HG03064 (cell line): ENCODE measurements around the gene MSRB3.
"Not testable (repeated sequence)": the region's sequence is repeated elsewhere in the genome, so short reads cannot be mapped to it uniquely, and the experiment has no call there.

Experiments
- ATAC-seq: cut with Tn5 transposase; IDR thresholded peaks from one replicate; pipeline ENCODE4 v1.9.1; 2021; ENCODE audit warnings: low read depth; ENCODE audit not compliant: unreplicated experiment

MSRB3 gene

DNA sequence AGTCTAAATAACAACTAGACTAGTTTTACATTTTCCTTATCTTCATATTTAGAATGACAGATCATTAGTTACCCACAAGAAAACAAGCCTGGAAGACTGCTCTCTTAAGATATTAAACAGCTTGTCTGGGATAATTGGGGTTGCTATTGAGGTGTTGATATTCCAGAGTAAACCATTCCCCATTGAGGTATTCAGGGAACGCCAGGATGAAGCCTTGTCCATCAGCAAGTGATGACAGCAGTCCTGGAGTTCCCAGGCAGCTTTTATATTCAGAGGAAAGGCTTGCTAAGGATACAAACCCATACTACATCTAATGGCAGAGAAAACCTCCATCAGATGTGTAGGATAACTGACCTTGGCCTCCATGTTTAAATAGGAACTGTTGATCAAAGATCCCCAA is 168.4 kb downstream of the MSRB3 start:
- no peak for ATAC-seq

DNA sequence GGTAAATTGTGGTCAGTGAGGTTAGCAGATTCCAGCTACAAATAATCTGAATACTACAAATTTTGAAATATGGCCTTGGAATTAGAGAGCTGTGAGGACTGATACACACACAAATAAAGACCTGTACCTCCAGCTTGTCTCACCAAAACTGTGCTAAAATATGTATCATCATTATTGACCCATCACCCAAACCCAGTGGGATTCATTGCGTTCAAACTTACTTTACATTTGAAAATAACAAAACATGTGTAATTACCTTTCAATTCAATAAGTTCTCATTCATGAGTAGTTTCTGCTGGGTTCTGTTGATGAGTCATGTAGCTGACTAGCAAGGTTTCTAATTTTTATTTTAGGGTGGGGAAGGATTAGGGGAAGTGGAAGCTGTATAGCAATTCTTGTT is 170.9 kb downstream of the MSRB3 start:
- no peak for ATAC-seq

DNA sequence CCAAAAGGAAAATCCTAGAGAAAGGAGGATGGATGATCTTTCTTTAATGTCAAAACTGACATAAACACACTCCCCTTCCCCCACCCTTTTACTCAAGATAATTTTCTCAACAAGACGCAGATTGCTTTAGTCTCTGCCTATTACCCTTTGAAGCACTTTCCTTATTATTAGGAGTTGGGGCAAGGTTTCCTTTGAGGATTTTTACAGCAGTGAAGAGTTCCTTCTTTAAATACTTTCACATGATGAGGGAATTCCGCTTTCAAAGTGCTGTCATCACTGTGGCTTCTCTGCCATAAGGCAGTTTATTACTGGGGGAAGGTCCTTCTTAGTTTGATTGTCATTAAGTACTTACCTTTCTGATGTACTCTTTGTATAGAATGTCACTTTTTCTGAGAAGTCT is 172.1 kb downstream of the MSRB3 start:
- ATAC-seq: no peak

DNA sequence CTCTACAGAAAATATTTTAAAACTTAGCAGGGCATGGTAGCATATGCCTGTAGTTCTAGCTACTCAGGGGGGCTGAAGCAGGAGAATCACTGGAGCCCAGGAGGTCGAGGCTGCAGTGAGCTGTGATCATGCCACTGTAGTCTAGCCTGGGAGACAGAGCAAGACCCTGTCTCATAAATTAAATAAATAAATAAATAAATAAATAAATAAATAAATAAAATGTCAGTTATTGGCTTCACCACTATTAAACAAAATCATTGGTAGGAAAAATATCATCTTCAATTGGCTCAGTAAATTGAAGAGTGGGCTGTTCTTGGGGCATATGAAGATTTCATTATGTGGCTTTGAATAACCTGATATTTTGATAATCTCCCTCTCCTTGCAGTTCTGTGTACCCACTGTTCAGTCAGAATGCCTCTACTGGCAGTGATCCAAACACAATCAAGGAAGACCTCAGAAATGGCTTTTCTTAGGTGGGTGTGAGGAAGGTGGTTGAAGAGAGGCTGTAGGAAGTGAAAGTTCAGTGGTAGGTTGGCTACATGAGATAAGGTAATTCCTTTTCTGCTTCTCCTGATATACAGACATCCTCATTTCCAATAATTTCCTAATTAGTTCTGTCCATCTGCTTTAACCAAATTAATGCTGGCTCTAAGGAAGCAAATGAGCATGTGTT is 175.8 kb downstream of the MSRB3 start:
- no peak for ATAC-seq

DNA sequence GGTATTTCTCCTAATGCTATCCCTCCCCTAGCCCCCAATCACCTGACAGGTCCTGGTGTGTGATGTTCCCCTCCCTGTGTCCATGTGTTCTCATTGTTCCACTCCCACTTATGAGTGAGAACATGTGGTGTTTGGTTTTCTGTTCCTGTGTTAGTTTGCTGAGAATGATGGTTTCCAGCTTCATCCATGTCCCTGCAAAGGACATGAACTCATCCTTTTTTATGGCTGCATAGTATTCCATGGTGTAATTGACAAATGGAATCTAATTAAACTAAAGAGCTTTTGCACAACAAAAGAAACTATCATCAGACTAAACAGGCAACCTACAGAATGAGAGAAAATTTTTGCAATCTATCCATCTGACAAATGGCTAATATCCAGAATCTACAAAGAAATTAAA is 178.9 kb downstream of the MSRB3 start:
- not testable (repeated sequence) for ATAC-seq

DNA sequence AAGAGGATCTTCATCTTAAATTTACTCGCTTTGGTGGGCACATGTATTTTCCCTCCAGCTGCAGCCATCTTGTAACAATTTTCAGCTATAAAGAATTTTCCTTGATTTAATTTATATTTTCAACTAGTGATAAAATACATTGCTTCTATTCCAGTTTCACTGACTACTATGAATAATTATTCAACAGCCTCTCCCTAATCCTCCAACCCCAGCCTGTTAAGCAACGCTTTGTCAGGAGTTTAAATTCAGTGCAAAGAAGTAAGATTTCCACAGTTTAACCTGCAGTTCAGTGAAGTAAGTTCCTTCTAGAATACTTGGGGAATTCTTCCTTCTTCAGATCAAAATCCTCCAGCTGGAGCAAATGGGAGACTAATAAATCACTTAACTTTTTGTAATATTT is 180.2 kb downstream of the MSRB3 start:
- no peak for ATAC-seq

DNA sequence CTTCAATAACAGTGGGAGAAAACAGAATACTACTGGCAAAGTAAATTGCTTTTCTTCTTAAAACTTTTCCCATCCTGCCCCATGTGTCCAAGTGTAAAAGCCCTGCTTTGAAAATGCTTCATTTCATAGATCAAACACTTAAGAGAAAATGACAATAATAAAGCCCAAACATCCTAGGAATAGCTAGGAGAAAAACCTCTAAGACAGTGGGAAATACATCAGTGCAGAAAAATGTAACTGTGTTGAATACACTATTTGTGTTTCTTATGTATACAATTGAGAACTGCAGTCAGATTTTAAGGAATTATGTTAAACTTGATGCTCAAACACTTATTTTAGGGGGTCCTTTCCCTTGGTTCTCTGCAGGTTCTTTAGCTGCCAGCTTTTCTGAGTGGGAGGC is 181.1 kb downstream of the MSRB3 start:
- ATAC-seq: no peak

DNA sequence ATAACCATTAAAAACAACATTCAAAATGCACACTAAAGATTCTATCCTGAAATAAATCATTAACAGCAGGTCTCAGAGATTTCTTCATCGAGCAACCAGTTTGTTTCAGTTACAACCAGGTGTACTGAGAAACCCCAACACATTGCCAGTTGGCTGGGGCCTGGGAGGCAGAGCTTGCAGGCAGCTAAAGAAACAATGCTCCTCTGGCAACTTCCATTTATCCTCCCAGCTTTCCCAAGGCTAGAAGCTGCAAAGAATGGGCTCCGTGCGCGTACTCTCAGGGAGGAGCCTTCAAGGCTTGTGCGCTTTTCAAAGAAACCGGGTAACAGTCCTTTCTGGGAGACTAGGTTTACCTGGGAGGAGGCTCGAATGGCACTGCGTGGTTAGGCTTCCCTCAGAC is 181.6 kb downstream of the MSRB3 start:
- ATAC-seq: no peak

DNA sequence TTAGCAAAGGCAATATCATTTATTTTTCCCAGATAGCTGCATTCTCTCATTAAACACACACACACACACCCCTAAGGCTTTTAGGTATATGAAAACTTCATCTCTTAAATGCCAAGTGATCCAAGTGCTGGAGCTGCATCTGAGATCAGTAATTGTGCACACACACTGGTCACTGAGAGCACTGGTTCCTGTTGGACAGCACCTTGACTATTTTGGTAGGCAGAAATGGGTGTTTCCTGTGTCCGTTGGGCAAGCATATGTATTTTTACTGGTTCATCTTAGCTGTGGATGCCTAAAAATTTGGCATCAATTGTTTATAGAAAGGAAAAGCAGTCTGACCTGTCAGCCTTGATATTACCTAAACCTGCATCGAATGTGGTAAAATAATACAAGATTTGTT is 182.5 kb downstream of the MSRB3 start:
- no peak for ATAC-seq

DNA sequence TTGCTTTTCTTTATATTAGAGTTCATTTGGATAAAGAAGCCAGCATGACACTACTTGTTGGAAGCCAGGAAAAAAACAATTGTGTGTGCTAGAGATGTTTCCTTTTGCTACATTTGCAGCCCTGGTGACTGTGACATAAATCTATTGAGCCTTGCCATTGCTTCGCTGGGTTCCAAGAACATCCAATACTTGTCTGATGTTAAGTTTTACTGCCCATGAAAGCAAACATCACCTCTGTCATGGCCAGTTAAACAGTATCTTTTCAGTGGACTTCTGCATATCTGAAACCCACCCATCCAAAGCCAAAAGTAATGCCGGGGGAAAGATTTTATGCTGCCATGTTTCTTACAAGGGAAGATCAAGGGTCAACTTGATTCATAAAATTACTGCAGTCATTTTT is 184.0 kb downstream of the MSRB3 start:
- ATAC-seq: no peak

DNA sequence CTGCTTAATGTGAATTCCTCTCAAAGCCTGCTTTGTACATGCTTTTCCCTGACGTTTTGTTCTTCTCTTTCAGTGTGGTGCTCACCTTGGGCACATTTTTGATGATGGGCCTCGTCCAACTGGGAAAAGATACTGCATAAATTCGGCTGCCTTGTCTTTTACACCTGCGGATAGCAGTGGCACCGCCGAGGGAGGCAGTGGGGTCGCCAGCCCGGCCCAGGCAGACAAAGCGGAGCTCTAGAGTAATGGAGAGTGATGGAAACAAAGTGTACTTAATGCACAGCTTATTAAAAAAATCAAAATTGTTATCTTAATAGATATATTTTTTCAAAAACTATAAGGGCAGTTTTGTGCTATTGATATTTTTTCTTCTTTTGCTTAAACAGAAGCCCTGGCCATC is 184.6 kb downstream of the MSRB3 start:
- ATAC-seq: no peak

DNA sequence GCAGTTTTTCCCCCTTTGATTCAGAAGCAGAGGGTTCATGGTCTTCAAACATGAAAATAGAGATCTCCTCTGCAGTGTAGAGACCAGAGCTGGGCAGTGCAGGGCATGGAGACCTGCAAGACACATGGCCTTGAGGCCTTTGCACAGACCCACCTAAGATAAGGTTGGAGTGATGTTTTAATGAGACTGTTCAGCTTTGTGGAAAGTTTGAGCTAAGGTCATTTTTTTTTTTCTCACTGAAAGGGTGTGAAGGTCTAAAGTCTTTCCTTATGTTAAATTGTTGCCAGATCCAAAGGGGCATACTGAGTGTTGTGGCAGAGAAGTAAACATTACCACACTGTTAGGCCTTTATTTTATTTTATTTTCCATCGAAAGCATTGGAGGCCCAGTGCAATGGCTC is 185.1 kb downstream of the MSRB3 start:
- no peak for ATAC-seq

DNA sequence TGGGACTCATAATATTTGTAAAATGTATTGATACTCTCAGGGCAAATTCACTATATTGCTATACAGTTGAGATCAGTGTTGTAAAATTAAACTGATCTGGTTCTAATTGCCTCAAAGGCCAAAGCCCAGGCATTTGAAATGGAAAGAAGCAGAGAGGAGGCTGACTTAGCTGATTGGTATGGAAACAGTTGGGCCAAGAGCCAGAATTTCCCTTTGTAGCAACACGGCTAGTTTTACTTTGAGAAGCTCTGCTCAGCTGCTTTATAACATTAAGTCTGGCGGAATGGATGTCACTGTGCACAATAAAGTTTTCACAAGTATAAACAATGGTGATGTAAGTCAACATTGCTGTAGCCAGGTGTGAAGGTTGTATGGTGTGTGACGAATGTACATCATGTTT is 186.4 kb downstream of the MSRB3 start:
- ATAC-seq: no peak

DNA sequence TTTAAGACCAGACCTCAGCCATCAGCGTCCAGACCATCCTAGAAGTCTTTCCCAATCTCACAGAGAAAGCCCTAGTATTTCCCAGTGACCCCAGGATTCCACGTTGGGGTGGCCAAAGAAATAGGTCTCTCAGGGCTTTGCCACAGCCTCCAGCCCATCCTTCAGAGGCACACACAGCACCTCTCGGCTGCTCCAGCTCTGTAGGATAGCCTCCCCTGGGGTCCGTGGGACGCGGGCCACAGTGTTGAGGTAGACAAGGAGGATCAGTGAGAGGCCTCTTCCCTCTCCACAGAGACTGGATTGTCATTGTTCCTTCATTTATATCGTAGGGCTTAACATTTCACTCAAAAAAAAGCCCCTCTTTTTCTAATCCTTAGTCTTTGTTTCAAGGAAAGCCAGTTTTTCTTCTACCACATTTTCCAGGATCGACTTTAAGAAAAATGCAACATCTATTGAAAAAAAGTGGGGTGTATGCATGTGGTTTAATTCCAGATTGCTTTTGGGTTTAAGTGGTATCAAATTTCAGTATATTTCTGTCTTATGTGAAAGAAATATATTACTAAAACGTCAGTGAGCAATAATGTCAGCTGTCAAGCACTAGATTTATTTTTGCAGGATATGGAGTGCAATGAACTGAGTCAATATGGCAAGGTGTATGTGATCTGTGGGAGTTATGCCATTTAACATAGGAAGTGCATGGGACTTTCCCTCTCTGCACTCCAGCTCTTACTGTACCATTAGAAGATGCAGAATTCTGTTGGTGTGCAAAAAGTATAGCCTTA is 187.5 kb downstream of the MSRB3 start:
- ATAC-seq: no peak

DNA sequence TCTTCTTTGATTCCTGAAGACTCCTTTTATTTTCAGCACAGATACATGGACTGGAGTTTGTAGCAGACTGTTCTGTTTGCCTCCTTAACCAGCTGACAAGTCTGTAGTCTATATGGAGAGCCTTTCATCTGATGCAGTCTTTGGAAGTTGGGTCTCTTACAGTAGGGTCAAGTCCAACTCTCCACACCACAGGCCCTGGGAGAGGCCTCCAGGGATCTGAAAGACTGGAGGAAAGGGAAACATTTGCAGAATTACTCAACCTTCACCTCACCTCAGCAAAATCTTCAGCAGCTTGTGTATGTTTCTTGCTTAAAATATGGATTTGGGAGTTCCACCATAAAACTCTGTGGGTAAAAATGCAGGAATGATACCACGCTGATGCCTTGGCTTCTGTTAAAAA is 188.4 kb downstream of the MSRB3 start:
- no peak for ATAC-seq

DNA sequence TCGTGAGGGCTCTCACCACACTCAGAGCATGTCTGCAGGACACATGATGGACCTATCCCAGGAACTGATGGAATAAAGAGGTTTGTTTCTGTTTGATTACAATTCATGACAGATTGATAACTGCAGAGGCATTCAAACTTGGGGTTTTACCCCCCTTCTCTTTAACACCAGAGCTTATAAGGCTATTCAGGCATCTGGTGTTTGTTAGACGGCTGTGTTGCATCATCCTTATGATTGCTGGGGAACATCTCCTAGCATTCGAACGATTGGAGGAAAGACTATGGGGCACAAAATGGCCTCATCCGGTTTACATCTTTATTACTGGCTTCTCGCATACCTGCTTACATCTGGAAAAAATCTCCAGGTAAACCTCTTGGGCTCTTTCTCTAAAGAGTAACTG is 191.8 kb downstream of the MSRB3 start:
- no peak for ATAC-seq

DNA sequence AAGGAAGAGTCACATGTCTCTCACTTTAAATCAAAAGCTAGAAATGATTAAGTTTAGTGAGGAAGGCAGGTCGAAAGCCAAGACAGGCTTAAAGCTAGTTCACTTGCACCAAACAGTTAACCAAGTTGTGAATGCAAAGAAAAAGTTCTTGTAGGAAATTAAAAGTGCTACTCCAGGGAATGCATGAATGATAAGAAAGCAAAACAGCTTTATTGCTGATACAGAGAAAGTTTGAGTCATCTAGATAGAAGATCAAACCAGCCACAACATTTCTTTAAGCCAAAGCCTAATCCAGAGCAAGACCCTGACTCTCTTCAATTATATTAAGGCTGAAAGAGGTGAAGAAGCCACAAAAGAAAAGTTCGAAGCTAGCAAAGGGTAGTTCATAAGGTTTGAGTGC is 193.6 kb downstream of the MSRB3 start:
- ATAC-seq: no peak

DNA sequence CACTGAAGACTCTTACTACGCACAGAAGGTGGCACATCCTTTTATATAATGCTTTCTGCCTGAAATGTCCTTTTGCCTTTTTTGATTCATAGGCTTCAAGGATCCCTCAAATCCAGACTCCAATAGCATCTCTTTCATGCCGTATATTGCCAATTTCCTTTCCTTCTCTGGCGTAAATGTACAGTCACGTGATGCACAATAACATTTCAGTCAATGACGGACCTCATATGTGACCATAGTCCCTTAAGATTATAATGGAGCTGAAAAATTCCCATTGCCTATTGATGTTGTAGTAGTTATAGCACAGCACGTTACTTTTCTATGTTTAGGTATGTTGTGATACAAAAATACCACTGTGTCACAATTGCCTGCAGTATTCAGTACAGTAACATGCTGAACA is 196.3 kb downstream of the MSRB3 start:
- ATAC-seq: no peak

DNA sequence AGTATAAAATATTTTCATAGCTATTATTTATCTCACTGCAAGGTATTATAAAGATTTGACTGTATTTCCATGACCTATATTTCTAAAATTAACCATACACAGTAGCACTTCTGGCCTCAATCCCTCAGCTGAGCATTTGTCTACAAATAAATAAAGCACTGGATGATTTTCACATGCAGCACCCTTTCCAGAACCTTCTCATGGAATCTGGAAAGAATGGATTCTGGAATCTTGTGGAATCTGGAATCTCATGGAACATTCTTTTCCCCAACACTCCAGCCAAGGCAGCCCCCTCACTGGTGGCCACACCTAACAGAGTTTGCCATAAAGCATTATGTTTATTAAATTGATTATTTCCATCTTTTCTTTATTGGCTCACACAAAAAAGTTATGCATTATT is 199.2 kb downstream of the MSRB3 start:
- ATAC-seq: no peak

DNA sequence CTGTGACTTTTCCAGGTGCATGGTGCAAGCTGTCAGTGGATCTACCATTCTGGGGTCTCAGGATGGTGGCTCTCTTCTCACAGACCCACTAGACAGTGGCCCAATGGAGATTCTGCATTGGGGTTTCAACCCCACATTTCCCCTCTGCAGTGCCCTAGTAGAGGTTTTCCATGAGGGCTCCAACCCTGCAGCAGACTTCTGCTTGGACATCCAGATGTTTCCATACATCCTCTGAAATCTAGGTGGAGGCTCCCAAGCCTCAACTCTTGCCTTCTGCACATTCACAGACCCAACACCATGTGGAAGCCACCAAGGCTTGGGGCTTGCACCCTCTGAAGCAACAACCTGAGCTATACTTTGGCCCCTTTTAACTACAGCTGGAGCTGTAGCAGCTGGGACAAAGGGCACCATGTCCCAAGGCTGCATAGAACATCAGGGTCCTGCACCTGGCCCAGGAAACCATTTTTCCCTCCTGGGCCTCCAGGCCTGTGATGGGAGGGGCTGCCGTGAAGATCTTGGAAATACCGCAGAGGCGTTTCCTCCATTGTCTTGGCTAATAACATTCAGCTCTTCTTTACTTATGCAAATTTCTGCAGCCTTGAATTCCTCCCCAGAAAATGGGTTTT is 205.5 kb downstream of the MSRB3 start:
- not testable (repeated sequence) for ATAC-seq

DNA sequence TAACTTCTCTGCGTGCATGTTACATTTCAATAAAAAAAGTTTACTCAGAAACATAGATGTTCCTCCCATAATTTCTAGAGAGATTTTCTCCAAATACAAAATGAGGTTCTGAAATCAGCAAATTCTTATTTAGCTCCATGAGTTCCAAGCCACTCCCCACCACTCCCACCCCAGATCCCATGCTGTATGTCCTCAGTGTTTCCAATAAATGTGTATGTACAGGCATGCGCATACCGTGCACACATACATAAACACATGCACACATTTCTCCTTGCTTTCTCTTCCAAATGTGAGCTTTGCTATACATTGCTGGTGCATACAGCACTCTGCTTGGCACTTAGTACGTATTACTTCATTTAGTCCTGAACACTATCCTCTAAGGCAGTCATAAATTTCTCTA is 209.7 kb downstream of the MSRB3 start:
- no peak for ATAC-seq

DNA sequence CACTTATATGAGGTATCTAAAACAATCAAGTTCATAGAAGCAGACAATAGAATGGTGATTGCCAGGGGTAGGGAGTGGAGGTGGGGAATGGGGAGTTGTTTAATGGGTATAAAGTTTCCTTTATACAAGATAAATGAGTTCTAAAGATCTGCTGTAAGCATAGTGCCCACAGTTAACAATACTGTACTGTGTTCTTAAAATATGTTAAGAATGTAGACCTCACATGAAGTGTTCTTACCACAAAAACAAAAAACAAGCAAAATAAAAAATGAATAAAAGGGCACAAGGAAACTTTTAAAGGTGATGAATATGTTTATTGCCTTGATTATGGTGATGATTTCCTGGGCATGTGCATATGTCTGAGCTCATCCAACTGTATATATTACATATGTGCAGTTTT is 211.8 kb downstream of the MSRB3 start:
- ATAC-seq: no peak
